ENCODE data around the gene SORBS1.

DNA sequence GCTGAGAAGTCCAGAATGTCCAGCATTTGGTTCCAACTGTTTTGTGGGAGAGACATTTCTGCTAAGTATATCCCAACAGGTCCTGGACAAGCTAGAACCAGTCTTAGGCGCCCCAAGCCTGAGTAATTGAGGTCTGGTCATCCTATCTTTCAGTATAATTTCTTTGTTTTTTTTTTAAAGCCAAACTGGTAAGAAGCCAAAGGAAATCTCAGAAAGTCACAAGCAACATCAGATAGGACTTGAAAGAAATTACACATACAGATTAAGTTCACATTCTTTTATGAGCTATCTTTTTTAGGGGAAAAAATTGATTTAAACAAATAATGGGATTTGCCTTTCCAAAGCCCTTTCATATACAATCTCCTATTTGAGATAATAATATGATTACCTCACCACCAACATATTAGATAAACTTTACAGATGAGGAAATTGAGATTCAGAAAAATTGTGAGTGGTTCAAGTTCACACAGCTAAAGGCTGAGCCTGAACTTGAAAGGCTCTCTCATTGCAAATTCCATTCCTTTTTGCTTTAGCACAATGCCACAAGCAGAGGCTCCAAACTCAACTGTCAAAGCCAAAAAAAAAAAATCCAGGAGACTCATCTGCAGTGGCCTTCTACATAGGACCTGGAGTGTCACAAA is 285.3 kb downstream of the SORBS1 start:
- TF ChIP-seq, protein P1, sequence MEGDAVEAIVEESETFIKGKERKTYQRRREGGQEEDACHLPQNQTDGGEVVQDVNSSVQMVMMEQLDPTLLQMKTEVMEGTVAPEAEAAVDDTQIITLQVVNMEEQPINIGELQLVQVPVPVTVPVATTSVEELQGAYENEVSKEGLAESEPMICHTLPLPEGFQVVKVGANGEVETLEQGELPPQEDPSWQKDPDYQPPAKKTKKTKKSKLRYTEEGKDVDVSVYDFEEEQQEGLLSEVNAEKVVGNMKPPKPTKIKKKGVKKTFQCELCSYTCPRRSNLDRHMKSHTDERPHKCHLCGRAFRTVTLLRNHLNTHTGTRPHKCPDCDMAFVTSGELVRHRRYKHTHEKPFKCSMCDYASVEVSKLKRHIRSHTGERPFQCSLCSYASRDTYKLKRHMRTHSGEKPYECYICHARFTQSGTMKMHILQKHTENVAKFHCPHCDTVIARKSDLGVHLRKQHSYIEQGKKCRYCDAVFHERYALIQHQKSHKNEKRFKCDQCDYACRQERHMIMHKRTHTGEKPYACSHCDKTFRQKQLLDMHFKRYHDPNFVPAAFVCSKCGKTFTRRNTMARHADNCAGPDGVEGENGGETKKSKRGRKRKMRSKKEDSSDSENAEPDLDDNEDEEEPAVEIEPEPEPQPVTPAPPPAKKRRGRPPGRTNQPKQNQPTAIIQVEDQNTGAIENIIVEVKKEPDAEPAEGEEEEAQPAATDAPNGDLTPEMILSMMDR (IDR thresholded peaks at IDR 0.05; ENCODE audit: poor library complexity, severe bottlenecking), result no peak
- TF ChIP-seq TAF1 (IDR thresholded peaks at IDR 0.05; ENCODE audit: low read depth) (no peak), RAD21 (conservative IDR thresholded peaks at IDR 0.05) (no peak), MXI1 (conservative IDR thresholded peaks at IDR 0.05; ENCODE audit: poor library complexity, severe bottlenecking) (no peak), POLR2AphosphoS5 (IDR thresholded peaks at IDR 0.05) (no peak), EZH2 (IDR thresholded peaks at IDR 0.05; ENCODE audit: borderline replicate concordance, insufficient read depth, low read length, poor library complexity, severe bottlenecking) (no peak), SMC3 (conservative IDR thresholded peaks at IDR 0.05; ENCODE audit: poor library complexity) (no peak)

Measured in neural cell (in vitro differentiated cells).